Stimulated activated CD8-positive, alpha-beta memory T cell treated with anti-CD3 and anti-CD28 coated beads, Interleukin-12 subunit alpha, Interleukin-12 subunit beta, amount 100 ng/mL, for 24 hours (primary cell): ENCODE measurements around the gene TMEM63A.

Source experiments
- DNase-seq: peaks from one replicate; pipeline ENCODE4 v3.0.0-alpha.2; 2020; ENCODE audit errors: extremely low read depth

TMEM63A gene

GRCh38 chr1:225866981-225867380 is 15.2 kb downstream of the TMEM63A start:
- no peak for DNase-seq

GRCh38 chr1:225866061-225866837 is 15.9 kb downstream of the TMEM63A start:
- peak; percentile 54 for DNase-seq

GRCh38 chr1:225865514-225865913 is 16.7 kb downstream of the TMEM63A start:
- no peak for DNase-seq

- no peak for DNase-seq
Observed at GRCh38 chr1:225863167-225863566, 19.0 kb downstream of the TMEM63A start.

- no peak for DNase-seq
Observed at GRCh38 chr1:225862581-225862950, 19.6 kb downstream of the TMEM63A start.

GRCh38 chr1:225861834-225862580 is 20.2 kb downstream of the TMEM63A start:
- DNase-seq: no peak

- DNase-seq: no peak
Observed at GRCh38 chr1:225860876-225861441, 21.2 kb downstream of the TMEM63A start.

- DNase-seq: no peak
Observed at GRCh38 chr1:225860107-225860506, 22.1 kb downstream of the TMEM63A start.

GRCh38 chr1:225859151-225859550 is 23.0 kb downstream of the TMEM63A start:
- no peak for DNase-seq

- DNase-seq: no peak
Observed at GRCh38 chr1:225857256-225857655, 24.9 kb downstream of the TMEM63A start.

- DNase-seq: no peak
Observed at GRCh38 chr1:225855503-225856300, 26.5 kb downstream of the TMEM63A start.

- DNase-seq: no peak
Observed at GRCh38 chr1:225853441-225853840, 28.7 kb downstream of the TMEM63A start.

GRCh38 chr1:225852413-225853124 is 29.6 kb downstream of the TMEM63A start:
- DNase-seq: no peak

GRCh38 chr1:225851805-225852204 is 30.4 kb downstream of the TMEM63A start:
- DNase-seq: no peak

GRCh38 chr1:225850370-225850769 is 31.8 kb downstream of the TMEM63A start:
- no peak for DNase-seq

GRCh38 chr1:225849925-225850324 is 32.3 kb downstream of the TMEM63A start:
- no peak for DNase-seq

- DNase-seq: no peak
Observed at GRCh38 chr1:225848030-225848955, 33.9 kb downstream of the TMEM63A start.

GRCh38 chr1:225847610-225848009 is 34.6 kb downstream of the TMEM63A start:
- DNase-seq: no peak

GRCh38 chr1:225846331-225847310 is 35.6 kb downstream of the TMEM63A start:
- DNase-seq: no peak
